MM.1S (cell line): Measurements from ENCODE around the gene NOXA1.

Experiments used
- CTCF ChIP-seq: fragments of 300-600 bp; sonication (generic); IDR thresholded peaks from 2 replicates; pipeline ENCODE4 v1.5.1; 2016; ENCODE audit warnings: antibody characterized with exemption, low read length, mixed read lengths
- EZH2 ChIP-seq: fragments of 300-600 bp; sonication (generic); optimal IDR thresholded peaks from 2 replicates; pipeline ENCODE3; 2017; ENCODE audit warnings: low read depth, mild to moderate bottlenecking, antibody characterized with exemption, low read length, mixed read lengths
- EZH2phosphoT487 ChIP-seq: fragments of 300-600 bp; sonication (generic); IDR thresholded peaks from 2 replicates; pipeline ENCODE4 v1.6.1; 2018; ENCODE audit warnings: antibody characterized with exemption, low read length

DNA sequence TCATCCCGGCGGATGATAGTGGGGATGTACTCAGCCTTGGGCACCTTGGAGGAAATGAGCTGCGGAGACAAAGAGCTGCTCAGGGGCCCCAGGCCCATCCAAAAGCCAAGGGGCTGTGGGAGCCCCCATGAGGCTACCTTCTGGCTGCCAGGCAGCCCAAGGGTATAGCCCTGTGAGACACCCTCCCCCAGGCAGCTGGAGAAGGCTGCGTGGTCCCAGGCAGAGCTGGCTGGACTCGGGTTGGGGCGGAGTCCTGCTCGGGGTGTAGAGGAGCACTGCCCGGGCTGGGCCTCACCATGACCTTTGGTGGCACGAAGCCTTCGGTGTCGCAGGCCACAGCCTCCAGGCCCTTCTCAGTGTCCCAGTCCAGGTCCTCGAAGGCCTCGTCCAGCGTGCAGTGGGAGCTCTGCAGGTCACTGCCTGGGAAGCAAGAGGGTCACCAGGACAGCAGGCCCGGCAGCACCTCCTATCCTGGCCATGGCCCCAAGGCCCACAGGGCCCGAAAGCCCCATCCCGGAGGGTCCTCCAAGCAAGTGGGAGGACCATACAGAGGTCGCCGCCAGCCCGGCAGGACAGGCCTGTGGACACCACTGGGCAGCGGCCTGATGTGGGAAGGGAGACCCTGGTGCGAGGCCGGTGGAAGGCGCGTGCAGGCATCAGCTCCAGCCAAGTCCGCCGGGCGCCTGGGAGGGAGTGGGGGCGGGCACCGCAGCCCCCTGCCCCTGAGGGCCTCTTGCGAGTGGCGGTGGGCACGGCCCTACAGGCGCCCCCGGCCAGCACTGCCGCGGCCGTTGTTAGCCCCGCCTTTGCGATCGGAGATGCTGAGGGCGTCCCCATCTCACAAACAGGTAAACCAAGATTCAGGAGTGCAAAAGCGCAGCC, 29.8 kb downstream of the NOXA1 start:
- no peak for TF ChIP-seq CTCF
- TF ChIP-seq EZH2, result no peak
- no peak for TF ChIP-seq EZH2phosphoT487
